DOHH2 (cell line): ENCODE measurements around the gene ALG12.

Experiments used
- EZH2phosphoT487 ChIP-seq: fragments of 200-600 bp; sonication (generic); IDR thresholded peaks from 2 replicates; pipeline ENCODE4 v1.6.1; 2017; ENCODE audit warnings: borderline replicate concordance, mild to moderate bottlenecking, antibody characterized with exemption, low read length, moderate library complexity, mixed read lengths
- TF ChIP-seq, protein P1 (sequence below): fragments of 200-600 bp; sonication (generic); IDR thresholded peaks from one replicate; pipeline ENCODE4 v1.5.1; 2014; ENCODE audit warnings: antibody characterized with exemption, mild to moderate bottlenecking, low read depth, low read length; ENCODE audit not compliant: poor library complexity, severe bottlenecking

GRCh38 chr22:49880281-49880680, 38.0 kb downstream of the ALG12 start:
- TF ChIP-seq, protein P1, sequence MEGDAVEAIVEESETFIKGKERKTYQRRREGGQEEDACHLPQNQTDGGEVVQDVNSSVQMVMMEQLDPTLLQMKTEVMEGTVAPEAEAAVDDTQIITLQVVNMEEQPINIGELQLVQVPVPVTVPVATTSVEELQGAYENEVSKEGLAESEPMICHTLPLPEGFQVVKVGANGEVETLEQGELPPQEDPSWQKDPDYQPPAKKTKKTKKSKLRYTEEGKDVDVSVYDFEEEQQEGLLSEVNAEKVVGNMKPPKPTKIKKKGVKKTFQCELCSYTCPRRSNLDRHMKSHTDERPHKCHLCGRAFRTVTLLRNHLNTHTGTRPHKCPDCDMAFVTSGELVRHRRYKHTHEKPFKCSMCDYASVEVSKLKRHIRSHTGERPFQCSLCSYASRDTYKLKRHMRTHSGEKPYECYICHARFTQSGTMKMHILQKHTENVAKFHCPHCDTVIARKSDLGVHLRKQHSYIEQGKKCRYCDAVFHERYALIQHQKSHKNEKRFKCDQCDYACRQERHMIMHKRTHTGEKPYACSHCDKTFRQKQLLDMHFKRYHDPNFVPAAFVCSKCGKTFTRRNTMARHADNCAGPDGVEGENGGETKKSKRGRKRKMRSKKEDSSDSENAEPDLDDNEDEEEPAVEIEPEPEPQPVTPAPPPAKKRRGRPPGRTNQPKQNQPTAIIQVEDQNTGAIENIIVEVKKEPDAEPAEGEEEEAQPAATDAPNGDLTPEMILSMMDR = no peak
- TF ChIP-seq EZH2phosphoT487 = no peak
